Measurements from ENCODE around the gene LAG3.
A peak's percentile ranks its signal among the peaks of the same experiment; 100 is the strongest.

LAG3 gene

GRCh38 chr12:6753772-6754356 lies 18.5 kb upstream of the LAG3 start:
- DNase-seq, result no peak

- DNase-seq, result no peak
Measured at GRCh38 chr12:6754411-6754810, 17.9 kb upstream of the LAG3 start.

GRCh38 chr12:6757028-6757690 lies 15.2 kb upstream of the LAG3 start:
- no peak for DNase-seq

GRCh38 chr12:6758506-6759095 lies 13.7 kb upstream of the LAG3 start:
- no peak for DNase-seq

GRCh38 chr12:6759741-6760140 lies 12.6 kb upstream of the LAG3 start:
- DNase-seq, result no peak

GRCh38 chr12:6763380-6763779 lies 8.9 kb upstream of the LAG3 start:
- no peak for DNase-seq

GRCh38 chr12:6764011-6764828 lies 8.1 kb upstream of the LAG3 start:
- DNase-seq, result peak; percentile 100

- peak; percentile 73 for DNase-seq
Measured at GRCh38 chr12:6765048-6765633, 7.2 kb upstream of the LAG3 start.

- peak; percentile 97 for DNase-seq
Measured at GRCh38 chr12:6765634-6766581, 6.4 kb upstream of the LAG3 start, which contains the start of gene PTMS. TSS of gene PTMS (plus strand) at chr12:6766363. CDS start at chr12:6766706, 343 bp downstream.

- peak; percentile 59 for DNase-seq
Measured at GRCh38 chr12:6766651-6767349, 5.5 kb upstream of the LAG3 start.

- DNase-seq, result no peak
Measured at GRCh38 chr12:6767353-6768319, 4.7 kb upstream of the LAG3 start.

GRCh38 chr12:6768437-6768914 lies 3.8 kb upstream of the LAG3 start:
- DNase-seq, result no peak

GRCh38 chr12:6768990-6769389 lies 3.3 kb upstream of the LAG3 start:
- DNase-seq, result no peak

GRCh38 chr12:6769666-6770065 lies 2.7 kb upstream of the LAG3 start:
- no peak for DNase-seq

- DNase-seq, result no peak
Measured at GRCh38 chr12:6770094-6770493, 2.2 kb upstream of the LAG3 start.

GRCh38 chr12:6770600-6770999 lies 1.7 kb upstream of the LAG3 start:
- no peak for DNase-seq

- DNase-seq, result no peak
Measured at GRCh38 chr12:6771091-6771495, 1.2 kb upstream of the LAG3 start.

- no peak for DNase-seq
Measured at GRCh38 chr12:6771509-6772330, 600 bp upstream of the LAG3 start.
